ENCODE results near the gene LRRC28. TPM values are rescaled to one million over a fixed set of nuclear protein-coding genes. Genes with fewer than 3 reads are reported as not detected.

LRRC28 gene
- total RNA-seq, 1 experiment from 2014 or later = 39.3 TPM

- Histone ChIP-seq H3K27ac (ENCODE audit: low read length) (no peak overlapping the region), H3K4me1 (ENCODE audit: control insufficient read depth, insufficient read depth, low read length) (no peaks in the 10 kb centered on the region), H3K36me3 (ENCODE audit: control insufficient read depth, insufficient read depth, low read length) (no peaks in the 10 kb centered on the region), H3K27me3 (ENCODE audit: control insufficient read depth, insufficient read depth, low read length) (no peaks in the 10 kb centered on the region), H3K4me3 (ENCODE audit: low read depth in 2 of 2, low read length in 2 of 2) (no peak overlapping the region), H3K9me3 (ENCODE audit: control insufficient read depth, insufficient read depth, low read depth, low read length) (no peaks in the 10 kb centered on the region)
- ATAC-seq (no peak), DNase-seq (ENCODE audit: low read depth, low spot score) (no peak)
- TF ChIP-seq REST (IDR thresholded peaks at IDR 0.05; ENCODE audit: insufficient read depth in 1 of 2, low read depth in 2 of 2, low read length in 1 of 2) (no peak), CTCF (IDR thresholded peaks at IDR 0.05) (no peak), POLR2AphosphoS5 (IDR thresholded peaks at IDR 0.05; ENCODE audit: low read depth, low read length) (no peak)
- in situ Hi-C loops (cut with HindIII; ENCODE audit: low pct_unique_long_range_greater_than_20kb, low sequenced_read_pairs) (no loop called here), intact Hi-C loops (cut with micrococcal nuclease; ENCODE audit: unreplicated experiment) (no loop called here)
- POLR2A ChIA-PET = no interaction called here
- CTCF ChIA-PET = no interaction called here
- BruUV-seq (replicated peaks) = no TSS peak
Measured at GRCh38 chr15:99335508-99335907, 84.2 kb downstream of the LRRC28 start.

GRCh38 chr15:99336794-99337193, 85.5 kb downstream of the LRRC28 start:
- no peaks in the 10 kb centered on the region for H3K36me3 ChIP-seq (ENCODE audit: control insufficient read depth, insufficient read depth, low read length)
- no peaks in the 10 kb centered on the region for H3K9me3 ChIP-seq (ENCODE audit: control insufficient read depth, insufficient read depth, low read depth, low read length)
- H3K4me1 ChIP-seq (ENCODE audit: control insufficient read depth, insufficient read depth, low read length) = no peaks in the 10 kb centered on the region
- CTCF ChIA-PET = no interaction called here
- POLR2A ChIA-PET = no interaction called here
- no peak overlapping the region for H3K27ac ChIP-seq (ENCODE audit: low read length)
- intact Hi-C loops (cut with micrococcal nuclease; ENCODE audit: unreplicated experiment) (no loop called here), in situ Hi-C loops (cut with HindIII; ENCODE audit: low pct_unique_long_range_greater_than_20kb, low sequenced_read_pairs) (no loop called here)
- H3K4me3 ChIP-seq (ENCODE audit: low read depth in 2 of 2, low read length in 2 of 2) = no peak overlapping the region
- BruUV-seq (replicated peaks) = no TSS peak
- no peaks in the 10 kb centered on the region for H3K27me3 ChIP-seq (ENCODE audit: control insufficient read depth, insufficient read depth, low read length)
- TF ChIP-seq CTCF (IDR thresholded peaks at IDR 0.05) (no peak), TCF7L2 (IDR thresholded peaks at IDR 0.05; ENCODE audit: low read depth, low read length) (no peak), SIN3A (IDR thresholded peaks at IDR 0.05; ENCODE audit: borderline replicate concordance, insufficient read depth, low read depth, low read length) (no peak), POLR2AphosphoS5 (IDR thresholded peaks at IDR 0.05; ENCODE audit: low read depth, low read length) (no peak), REST (IDR thresholded peaks at IDR 0.05; ENCODE audit: insufficient read depth in 1 of 2, low read depth in 2 of 2, low read length in 1 of 2) (no peak)
- DNase-seq (ENCODE audit: low read depth, low spot score) (no peak), ATAC-seq (no peak)
